ENCODE data around the gene CAPN14. TPM values are rescaled to one million over a fixed set of nuclear protein-coding genes. Genes with fewer than 3 reads are reported as not detected.

Gene CAPN14
- total RNA-seq, 1 experiment from 2014 or later: 0.17 TPM

- no peaks in the 10 kb centered on the region for H3K36me3 ChIP-seq (replicated peaks; ENCODE audit: control insufficient read depth, insufficient read depth, low read length)
- DNase-seq: no peak
- no peak overlapping the region for H3K4me3 ChIP-seq (ENCODE audit: insufficient read depth, low read depth, low read length)
- H3K27me3 ChIP-seq (ENCODE audit: control insufficient read depth, insufficient read depth, low read length): no peaks in the 10 kb centered on the region
These were observed 13.4 kb downstream of the CAPN14 start for GRCh38 chr2:31203916-31204315.

- Histone ChIP-seq H3K4me3 (ENCODE audit: insufficient read depth, low read depth, low read length) (no peak overlapping the region), H3K27me3 (ENCODE audit: control insufficient read depth, insufficient read depth, low read length) (no peaks in the 10 kb centered on the region), H3K36me3 (replicated peaks; ENCODE audit: control insufficient read depth, insufficient read depth, low read length) (no peaks in the 10 kb centered on the region)
- DNase-seq: no peak
These were observed 14.5 kb downstream of the CAPN14 start for GRCh38 chr2:31202833-31203232.

GRCh38 chr2:31202041-31202440 is 15.3 kb downstream of the CAPN14 start:
- DNase-seq: no peak
- H3K4me3 ChIP-seq (ENCODE audit: insufficient read depth, low read depth, low read length): no peak overlapping the region
- H3K27me3 ChIP-seq (ENCODE audit: control insufficient read depth, insufficient read depth, low read length): no peaks in the 10 kb centered on the region
- no peaks in the 10 kb centered on the region for H3K36me3 ChIP-seq (replicated peaks; ENCODE audit: control insufficient read depth, insufficient read depth, low read length)

- H3K27me3 ChIP-seq (ENCODE audit: control insufficient read depth, insufficient read depth, low read length): no peaks in the 10 kb centered on the region
- H3K4me3 ChIP-seq (ENCODE audit: insufficient read depth, low read depth, low read length): no peak overlapping the region
- DNase-seq: no peak
- no peaks in the 10 kb centered on the region for H3K36me3 ChIP-seq (replicated peaks; ENCODE audit: control insufficient read depth, insufficient read depth, low read length)
These were observed 16.3 kb downstream of the CAPN14 start for GRCh38 chr2:31200972-31201371.

- no peaks in the 10 kb centered on the region for H3K27me3 ChIP-seq (ENCODE audit: control insufficient read depth, insufficient read depth, low read length)
- no peak overlapping the region for H3K4me3 ChIP-seq (ENCODE audit: insufficient read depth, low read depth, low read length)
- no peak for DNase-seq
- no peaks in the 10 kb centered on the region for H3K36me3 ChIP-seq (replicated peaks; ENCODE audit: control insufficient read depth, insufficient read depth, low read length)
These were observed 18.1 kb downstream of the CAPN14 start for GRCh38 chr2:31199206-31199605.

GRCh38 chr2:31197669-31198068 is 19.6 kb downstream of the CAPN14 start:
- Histone ChIP-seq H3K4me3 (ENCODE audit: insufficient read depth, low read depth, low read length) (no peak overlapping the region), H3K27me3 (ENCODE audit: control insufficient read depth, insufficient read depth, low read length) (no peaks in the 10 kb centered on the region), H3K36me3 (replicated peaks; ENCODE audit: control insufficient read depth, insufficient read depth, low read length) (no peaks in the 10 kb centered on the region)
- no peak for DNase-seq

GRCh38 chr2:31197166-31197565 is 20.1 kb downstream of the CAPN14 start:
- DNase-seq: no peak
- H3K27me3 ChIP-seq (ENCODE audit: control insufficient read depth, insufficient read depth, low read length): no peaks in the 10 kb centered on the region
- no peaks in the 10 kb centered on the region for H3K36me3 ChIP-seq (replicated peaks; ENCODE audit: control insufficient read depth, insufficient read depth, low read length)
- no peak overlapping the region for H3K4me3 ChIP-seq (ENCODE audit: insufficient read depth, low read depth, low read length)

GRCh38 chr2:31196622-31197021 is 20.7 kb downstream of the CAPN14 start:
- no peak for DNase-seq
- Histone ChIP-seq H3K36me3 (replicated peaks; ENCODE audit: control insufficient read depth, insufficient read depth, low read length) (no peaks in the 10 kb centered on the region), H3K4me3 (ENCODE audit: insufficient read depth, low read depth, low read length) (no peak overlapping the region), H3K27me3 (ENCODE audit: control insufficient read depth, insufficient read depth, low read length) (no peaks in the 10 kb centered on the region)

- DNase-seq: no peak
These were observed 23.5 kb downstream of the CAPN14 start for GRCh38 chr2:31193806-31194205.

GRCh38 chr2:31192851-31193392 is 24.4 kb downstream of the CAPN14 start:
- H3K27me3 ChIP-seq (ENCODE audit: control insufficient read depth, insufficient read depth, low read length): no peaks in the 10 kb centered on the region
- peak; percentile 51 for DNase-seq
- H3K36me3 ChIP-seq (replicated peaks; ENCODE audit: control insufficient read depth, insufficient read depth, low read length): no peaks in the 10 kb centered on the region
- H3K4me3 ChIP-seq (ENCODE audit: insufficient read depth, low read depth, low read length): no peak overlapping the region

More at GRCh38 chr2:31193806-31194205, 23.5 kb downstream of the CAPN14 start:
- Histone ChIP-seq H3K27me3 (ENCODE audit: control insufficient read depth, insufficient read depth, low read length) (no peaks in the 10 kb centered on the region), H3K4me3 (ENCODE audit: insufficient read depth, low read depth, low read length) (no peak overlapping the region), H3K36me3 (replicated peaks; ENCODE audit: control insufficient read depth, insufficient read depth, low read length) (no peaks in the 10 kb centered on the region)

GRCh38 chr2:31192396-31192795 is 24.9 kb downstream of the CAPN14 start:
- no peaks in the 10 kb centered on the region for H3K27me3 ChIP-seq (ENCODE audit: control insufficient read depth, insufficient read depth, low read length)
- H3K4me3 ChIP-seq (ENCODE audit: insufficient read depth, low read depth, low read length): no peak overlapping the region
- no peak for DNase-seq

GRCh38 chr2:31191931-31192330 is 25.4 kb downstream of the CAPN14 start:
- Histone ChIP-seq H3K27me3 (ENCODE audit: control insufficient read depth, insufficient read depth, low read length) (no peaks in the 10 kb centered on the region), H3K36me3 (replicated peaks; ENCODE audit: control insufficient read depth, insufficient read depth, low read length) (no peaks in the 10 kb centered on the region), H3K4me3 (ENCODE audit: insufficient read depth, low read depth, low read length) (no peak overlapping the region)
- DNase-seq: no peak

More at GRCh38 chr2:31192396-31192795, 24.9 kb downstream of the CAPN14 start:
- H3K36me3 ChIP-seq (replicated peaks; ENCODE audit: control insufficient read depth, insufficient read depth, low read length): no peaks in the 10 kb centered on the region

- Histone ChIP-seq H3K27me3 (ENCODE audit: control insufficient read depth, insufficient read depth, low read length) (no peaks in the 10 kb centered on the region), H3K36me3 (replicated peaks; ENCODE audit: control insufficient read depth, insufficient read depth, low read length) (no peaks in the 10 kb centered on the region), H3K4me3 (ENCODE audit: insufficient read depth, low read depth, low read length) (no peak overlapping the region)
- no peak for DNase-seq
These were observed 27.1 kb downstream of the CAPN14 start for GRCh38 chr2:31190188-31190587.

GRCh38 chr2:31189141-31189540 is 28.2 kb downstream of the CAPN14 start:
- no peaks in the 10 kb centered on the region for H3K27me3 ChIP-seq (ENCODE audit: control insufficient read depth, insufficient read depth, low read length)
- DNase-seq: no peak

GRCh38 chr2:31188131-31188530 is 29.2 kb downstream of the CAPN14 start:
- no peak for DNase-seq
- no peaks in the 10 kb centered on the region for H3K27me3 ChIP-seq (ENCODE audit: control insufficient read depth, insufficient read depth, low read length)
- H3K4me3 ChIP-seq (ENCODE audit: insufficient read depth, low read depth, low read length): no peak overlapping the region
- H3K36me3 ChIP-seq (replicated peaks; ENCODE audit: control insufficient read depth, insufficient read depth, low read length): no peaks in the 10 kb centered on the region

More at GRCh38 chr2:31189141-31189540, 28.2 kb downstream of the CAPN14 start:
- Histone ChIP-seq H3K4me3 (ENCODE audit: insufficient read depth, low read depth, low read length) (no peak overlapping the region), H3K36me3 (replicated peaks; ENCODE audit: control insufficient read depth, insufficient read depth, low read length) (no peaks in the 10 kb centered on the region)

GRCh38 chr2:31187166-31187565 is 30.1 kb downstream of the CAPN14 start:
- Histone ChIP-seq H3K4me3 (ENCODE audit: insufficient read depth, low read depth, low read length) (no peak overlapping the region), H3K36me3 (replicated peaks; ENCODE audit: control insufficient read depth, insufficient read depth, low read length) (no peaks in the 10 kb centered on the region), H3K27me3 (ENCODE audit: control insufficient read depth, insufficient read depth, low read length) (no peaks in the 10 kb centered on the region)
- no peak for DNase-seq

Data from H7 (cell line).